Hematopoietic multipotent progenitor cell treated with erythropoietin and hydrocortisone succinate and interleukin-3 and kit ligand, for 4 days (in vitro differentiated cells): ENCODE results near the gene SLC44A2.

ENCODE experiments used
- DNase-seq: peaks from one replicate; pipeline ENCODE4 v3.0.0-alpha.2; 2015

The SLC44A2 gene

DNA sequence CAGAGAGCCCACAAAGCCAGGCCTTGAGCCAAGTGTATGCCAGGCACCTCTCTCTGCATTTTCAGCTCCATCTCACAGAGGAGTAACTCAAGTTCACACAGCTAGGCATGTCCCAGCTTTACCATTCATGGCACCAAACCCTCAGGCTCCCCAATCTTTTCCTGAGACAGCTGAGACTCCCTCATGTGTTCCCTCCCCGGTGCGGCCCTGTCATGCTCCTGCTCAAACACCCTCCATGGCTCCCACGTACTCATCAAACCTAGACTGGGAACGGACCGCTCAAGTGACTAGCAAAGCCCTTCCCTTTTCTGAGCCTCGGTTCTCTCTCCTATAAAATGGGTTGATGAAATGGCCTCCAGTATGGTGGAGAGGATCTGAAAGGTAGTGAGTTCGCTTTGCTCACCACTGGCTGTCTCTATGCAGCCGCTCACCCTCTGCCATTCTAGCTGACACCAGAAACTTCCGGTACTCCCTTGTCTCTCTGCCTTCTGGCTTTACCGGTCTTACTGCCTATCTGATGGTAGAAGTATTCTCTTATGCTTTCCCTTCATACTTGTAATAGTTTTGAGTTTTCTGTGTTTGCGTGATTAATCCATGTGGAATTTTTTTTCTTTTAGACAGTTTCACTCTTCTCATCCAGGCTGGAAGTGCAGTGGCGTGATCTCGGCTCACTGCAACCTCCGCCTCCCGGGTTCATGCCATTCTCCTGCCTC is 7.8 kb upstream of the SLC44A2 start:
- DNase-seq = peak; percentile 49

- no peak for DNase-seq
Observed at GRCh38 chr19:10618846-10619245, 6.5 kb upstream of the SLC44A2 start.

- no peak for DNase-seq
Observed at GRCh38 chr19:10620786-10621185, 4.6 kb upstream of the SLC44A2 start.

DNA sequence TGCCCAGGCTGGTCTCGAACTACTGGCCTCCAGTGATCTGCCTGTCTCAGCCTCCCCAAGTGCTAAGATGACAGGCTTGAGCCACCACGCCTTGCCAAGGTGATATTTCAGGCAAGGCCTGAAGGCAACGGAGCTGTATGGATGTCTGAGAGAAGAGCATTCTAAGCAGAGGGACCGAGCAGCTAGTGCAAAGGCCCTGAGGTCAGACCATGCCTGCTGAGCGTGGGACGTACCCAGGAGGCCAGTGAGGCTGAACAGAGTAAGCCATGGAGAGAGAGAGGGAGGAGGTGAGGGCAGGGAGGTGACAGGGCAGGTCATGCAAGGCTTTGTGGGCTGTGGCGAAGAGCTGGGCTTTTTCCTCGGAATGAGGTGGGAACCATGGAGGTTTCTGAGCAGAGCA is 3.4 kb upstream of the SLC44A2 start:
- DNase-seq = no peak

- DNase-seq = no peak
Observed at GRCh38 chr19:10624585-10624984, 768 bp upstream of the SLC44A2 start.

DNA sequence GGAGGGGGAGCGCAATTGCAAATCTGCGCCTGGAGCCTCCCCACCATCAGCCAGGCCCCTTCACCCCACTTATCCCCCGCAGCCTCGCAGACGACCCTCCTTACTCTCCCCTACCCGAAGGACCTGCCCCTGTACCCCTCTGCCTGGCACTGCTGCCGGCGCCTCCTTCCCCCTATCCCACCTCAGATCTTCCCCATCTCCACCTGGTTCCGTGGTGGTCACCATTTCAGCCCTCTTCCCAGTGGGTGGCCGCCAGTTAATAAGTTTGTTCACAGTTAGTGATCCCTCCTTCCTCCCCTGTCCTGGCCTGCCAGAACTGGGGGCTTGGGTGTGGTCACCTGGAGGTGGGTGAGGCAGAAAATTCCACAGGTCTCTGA is 397 bp downstream of the SLC44A2 start:
- no peak for DNase-seq

DNA sequence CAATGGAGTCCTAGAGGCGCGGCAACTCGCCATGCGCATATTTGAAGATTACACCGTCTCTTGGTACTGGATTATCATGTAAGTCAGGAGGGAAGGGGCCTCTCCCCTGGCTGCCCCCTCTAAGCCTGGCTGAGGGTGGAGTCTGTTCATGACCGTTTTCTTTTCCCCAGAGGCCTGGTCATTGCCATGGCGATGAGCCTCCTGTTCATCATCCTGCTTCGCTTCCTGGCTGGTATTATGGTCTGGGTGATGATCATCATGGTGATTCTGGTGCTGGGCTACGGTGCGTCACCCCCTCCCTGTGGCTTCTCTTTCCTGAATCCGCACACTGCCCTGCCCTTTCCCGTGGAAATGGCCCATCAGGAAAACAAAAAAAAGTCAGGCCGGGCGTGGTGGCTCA is 6.5 kb downstream of the SLC44A2 start:
- DNase-seq = no peak

GRCh38 chr19:10634430-10634829 is 9.1 kb downstream of the SLC44A2 start:
- no peak for DNase-seq

DNA sequence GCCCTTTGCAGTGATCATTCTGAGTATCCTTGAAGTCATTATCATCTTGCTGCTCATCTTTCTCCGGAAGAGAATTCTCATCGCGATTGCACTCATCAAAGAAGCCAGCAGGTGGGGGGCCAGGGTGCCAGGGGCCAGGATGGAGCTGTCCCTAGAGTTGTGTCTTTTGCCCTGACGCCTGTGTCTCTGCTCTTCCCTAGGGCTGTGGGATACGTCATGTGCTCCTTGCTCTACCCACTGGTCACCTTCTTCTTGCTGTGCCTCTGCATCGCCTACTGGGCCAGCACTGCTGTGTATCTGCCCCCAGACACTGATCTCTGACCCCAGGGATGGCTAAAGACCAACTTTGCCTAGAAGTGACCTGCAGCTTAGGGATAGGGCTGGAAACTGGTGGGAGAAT is 9.6 kb downstream of the SLC44A2 start:
- no peak for DNase-seq

GRCh38 chr19:10636304-10636972 is 11.1 kb downstream of the SLC44A2 start:
- no peak for DNase-seq

DNA sequence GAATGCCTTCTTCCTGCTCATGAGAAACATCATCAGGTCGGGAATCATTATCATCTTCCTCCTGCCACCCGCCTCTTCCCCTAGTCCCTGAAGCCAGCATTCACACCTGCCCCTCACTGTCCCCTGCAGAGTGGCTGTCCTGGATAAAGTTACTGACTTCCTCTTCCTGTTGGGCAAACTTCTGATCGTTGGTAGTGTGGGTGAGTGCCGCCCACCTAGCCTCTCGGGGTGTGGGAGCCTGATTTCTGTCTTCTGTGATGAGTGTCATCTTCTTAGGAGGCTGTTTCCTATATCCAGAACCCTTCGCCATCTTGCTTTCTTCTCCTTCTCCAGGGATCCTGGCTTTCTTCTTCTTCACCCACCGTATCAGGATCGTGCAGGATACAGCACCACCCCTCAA is 12.5 kb downstream of the SLC44A2 start:
- peak; percentile 34 for DNase-seq

DNA sequence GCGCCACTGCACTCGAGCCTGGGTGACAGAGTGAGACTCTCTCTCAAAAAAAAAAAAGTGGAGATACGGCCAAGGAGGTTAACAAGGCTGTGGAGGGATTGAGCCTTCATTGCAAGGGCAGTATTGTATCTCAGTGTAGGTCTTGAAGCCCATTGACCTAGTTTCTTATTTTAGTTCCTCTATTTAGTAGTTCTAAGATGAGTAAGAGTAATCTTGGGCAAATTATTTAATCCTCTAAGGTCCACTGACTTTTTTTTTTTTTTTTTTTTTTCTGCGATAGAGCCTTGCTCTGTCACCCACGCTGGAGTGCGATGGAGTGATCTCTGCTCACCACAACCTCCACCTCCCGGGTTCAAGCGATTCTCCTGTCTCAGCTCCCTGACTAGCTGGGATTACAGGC is 14.5 kb downstream of the SLC44A2 start:
- DNase-seq = peak; percentile 58

DNA sequence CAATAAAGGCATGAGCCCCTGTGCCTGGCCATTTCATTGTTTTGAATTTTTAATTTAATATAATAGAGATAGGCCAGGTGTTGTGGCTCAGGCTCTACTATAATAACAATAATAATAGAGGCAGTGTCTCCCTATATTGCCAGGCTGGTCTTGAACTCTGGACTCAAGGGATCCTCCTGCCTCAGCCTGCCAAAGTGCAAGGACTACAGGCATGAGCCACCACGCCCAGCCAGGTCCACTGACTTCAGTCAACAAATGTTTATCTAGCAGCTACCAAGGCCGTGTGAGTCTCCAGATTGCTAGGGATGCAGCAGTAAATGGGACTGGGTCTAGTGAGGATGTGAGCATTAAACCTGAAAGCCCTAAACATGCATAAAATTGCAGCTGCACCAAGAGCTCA is 15.0 kb downstream of the SLC44A2 start:
- DNase-seq = no peak

- no peak for DNase-seq
Observed at GRCh38 chr19:10641248-10641647, 15.9 kb downstream of the SLC44A2 start.

DNA sequence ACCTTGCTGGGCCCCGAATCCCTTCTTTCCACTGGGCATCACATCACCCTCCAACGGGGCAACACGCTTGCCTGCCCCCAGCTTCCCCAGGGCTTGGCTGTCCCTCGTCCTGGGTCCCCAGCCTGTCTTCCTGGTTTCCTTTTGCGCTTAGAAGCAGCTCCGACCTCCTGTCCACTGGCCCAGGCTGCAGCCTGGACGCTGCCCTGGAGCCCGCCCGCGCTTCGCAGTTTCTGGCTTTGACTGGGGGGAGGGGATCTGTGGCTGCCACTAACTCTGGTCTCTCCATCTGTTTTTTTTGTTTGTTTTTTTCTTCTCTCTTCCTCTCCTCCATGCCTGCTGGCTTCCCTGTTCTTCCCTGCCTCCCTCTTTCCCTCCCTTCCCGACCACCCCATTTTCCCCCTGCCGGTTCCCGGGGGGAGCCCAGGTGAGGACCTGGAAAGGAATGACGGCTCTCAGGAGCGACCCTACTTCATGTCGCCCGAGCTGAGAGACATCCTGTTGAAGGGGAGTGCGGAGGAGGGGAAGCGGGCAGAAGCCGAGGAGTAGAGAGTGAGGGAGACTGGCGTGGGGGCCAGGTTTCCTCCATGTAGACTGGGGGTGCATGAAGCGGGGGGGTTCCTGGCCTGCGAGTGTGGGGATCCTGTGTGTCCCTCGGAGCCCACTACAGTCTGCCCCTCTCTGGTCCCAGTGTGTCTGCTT is 17.3 kb downstream of the SLC44A2 start:
- DNase-seq = no peak

GRCh38 chr19:10643172-10643967 is 18.0 kb downstream of the SLC44A2 start:
- peak; percentile 69 for DNase-seq

- no peak for DNase-seq
Observed at GRCh38 chr19:10643968-10644259, 18.6 kb downstream of the SLC44A2 start.

GRCh38 chr19:10644260-10645007 is 19.1 kb downstream of the SLC44A2 start:
- DNase-seq = peak; percentile 93

DNA sequence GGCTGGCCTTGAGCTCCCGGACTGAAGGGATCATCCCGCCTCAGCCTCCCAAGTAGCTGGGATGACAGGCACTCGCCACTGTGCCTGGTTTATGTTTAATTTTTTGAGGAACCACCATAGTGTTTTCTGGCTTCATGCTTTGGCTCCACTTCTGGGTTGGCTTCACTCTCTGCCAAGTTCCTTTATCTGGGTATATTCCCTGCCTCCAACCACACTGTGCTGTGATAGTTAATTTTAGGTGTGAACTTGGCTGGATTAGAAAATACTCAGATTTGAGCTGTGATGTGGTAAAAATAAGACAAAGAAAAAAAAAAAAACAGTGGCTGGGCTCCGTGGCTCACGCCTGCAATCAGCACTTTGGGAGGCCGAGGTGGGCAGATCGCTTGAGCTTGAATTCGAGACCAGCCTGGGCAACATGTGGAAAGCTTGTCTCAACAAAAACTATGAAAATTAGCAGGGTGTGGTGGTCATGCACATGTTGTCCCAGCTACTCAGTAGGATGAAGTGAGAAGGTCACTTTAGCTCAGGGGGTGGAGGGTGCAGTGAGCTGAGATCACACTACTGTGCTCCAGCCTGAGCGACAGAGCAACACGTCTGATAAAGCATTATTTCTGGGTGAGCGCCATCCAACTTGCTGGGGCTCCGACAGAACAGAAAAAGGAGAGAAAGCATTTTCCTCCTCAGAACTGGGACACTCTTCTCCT is 21.3 kb downstream of the SLC44A2 start:
- DNase-seq = no peak

- DNase-seq = no peak
Observed at GRCh38 chr19:10648360-10648759, 23.0 kb downstream of the SLC44A2 start.

DNA sequence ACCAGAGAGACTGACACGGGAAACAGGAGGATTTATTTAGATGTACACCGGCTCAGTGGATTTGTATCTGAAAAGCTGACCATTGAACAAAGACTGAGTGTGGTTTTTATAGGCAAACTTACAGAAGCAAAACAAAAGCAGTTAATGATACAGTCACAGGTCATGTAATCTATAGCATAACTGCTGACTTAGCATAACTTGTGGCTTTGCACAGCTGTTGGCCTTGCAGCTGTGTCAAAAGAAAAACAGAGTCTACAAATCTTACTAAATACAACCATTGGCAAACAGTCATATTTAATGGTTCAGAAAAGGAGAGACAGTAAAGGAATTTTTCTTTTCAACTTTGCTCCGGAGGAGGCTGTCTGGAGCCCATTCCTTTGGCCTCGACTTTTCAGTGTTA is 26.5 kb downstream of the SLC44A2 start:
- DNase-seq = no peak

- no peak for DNase-seq
Observed at GRCh38 chr19:10653482-10653731, 28.1 kb downstream of the SLC44A2 start.
